Ovary (tissue), 3 donors: ENCODE results near the gene FARP1.

Source experiments
- CTCF ChIP-seq, 3 donors: fragments of 450-650 bp in 2 of 3; fragments of 200-600 bp in 1 of 3; IDR thresholded peaks; one replicate each; pipeline versions ENCODE4 v1.5.1 to v1.8.0; 2016 to 2022; ENCODE audit warnings: antibody characterized with exemption in 3 of 3, mild to moderate bottlenecking in 1 of 3
- POLR2A ChIP-seq: fragments of 450-650 bp; IDR thresholded peaks from one replicate; pipeline ENCODE4 v1.6.1; 2017; ENCODE audit warnings: antibody characterized with exemption, mild to moderate bottlenecking, moderate library complexity
- donor health status: DM: no; HTN: no; CAD: no.

DNA sequence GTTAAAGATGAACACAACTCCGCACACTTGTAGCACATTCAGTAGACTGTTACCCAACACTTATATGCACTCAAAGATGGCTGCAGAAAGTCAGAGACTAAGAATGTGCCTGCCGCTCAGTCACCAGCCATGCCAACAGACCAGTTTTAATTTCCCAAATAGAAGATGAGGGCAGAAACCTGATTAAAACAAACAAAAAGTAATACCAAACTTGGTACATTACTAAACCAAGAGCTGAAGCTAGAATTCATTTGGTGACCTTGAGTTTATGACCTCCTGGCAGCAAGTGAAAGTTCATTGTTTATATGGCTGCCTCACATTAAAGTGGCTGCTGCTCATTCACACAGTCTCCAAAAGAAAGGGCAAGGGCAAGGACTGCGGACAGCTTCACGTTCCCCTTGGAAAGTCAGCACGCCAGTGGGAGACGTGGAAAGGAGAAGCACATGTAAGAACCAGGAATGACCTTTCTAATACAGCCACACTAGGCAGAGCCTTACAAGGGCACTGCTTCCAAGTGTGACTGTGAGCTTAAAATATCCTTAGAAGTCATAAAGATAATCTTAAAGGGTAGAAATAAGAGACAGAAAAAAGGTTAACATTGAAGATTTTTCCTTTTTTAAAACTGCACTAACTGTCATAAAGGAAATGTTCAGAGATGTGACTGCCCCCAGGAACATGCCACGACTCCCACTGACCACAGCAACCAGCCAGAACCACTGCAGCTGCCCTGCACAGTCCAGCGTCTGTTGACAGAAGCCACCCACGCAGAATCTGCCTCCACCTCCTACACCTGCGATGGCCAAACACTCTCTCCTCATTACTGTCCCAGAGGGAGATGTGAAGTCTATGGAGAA, 360.5 kb downstream of the FARP1 start:
- TF ChIP-seq POLR2A (no peak), CTCF (IDR thresholded peaks at IDR 0.05) (no peak)
